ENCODE data around the gene BFSP1.

BFSP1 gene

GRCh38 chr20:17469246-17470030 lies 61.7 kb downstream of the BFSP1 start:
- TF ChIP-seq CTCF (IDR thresholded peaks at IDR 0.05; ENCODE audit: low read length, missing control alignments), result no peak
- H3K4me3 ChIP-seq (replicated peaks; ENCODE audit: low read depth, low read length), result no peak overlapping the region
- DNase-seq (ENCODE audit: low read depth), result no peak

- DNase-seq (ENCODE audit: low read depth), result no peak
- H3K4me3 ChIP-seq (replicated peaks; ENCODE audit: low read depth, low read length), result no peak overlapping the region
- TF ChIP-seq CTCF (IDR thresholded peaks at IDR 0.05; ENCODE audit: low read length, missing control alignments), result no peak
These were observed 62.9 kb downstream of the BFSP1 start for GRCh38 chr20:17468073-17468840.

GRCh38 chr20:17467120-17467655 lies 64.0 kb downstream of the BFSP1 start:
- no peak for TF ChIP-seq CTCF (IDR thresholded peaks at IDR 0.05; ENCODE audit: low read length, missing control alignments)
- DNase-seq (ENCODE audit: low read depth), result no peak
- H3K4me3 ChIP-seq (replicated peaks; ENCODE audit: low read depth, low read length), result no peak overlapping the region

GRCh38 chr20:17466641-17467040 lies 64.5 kb downstream of the BFSP1 start:
- no peak for TF ChIP-seq CTCF (IDR thresholded peaks at IDR 0.05; ENCODE audit: low read length, missing control alignments)
- no peak overlapping the region for H3K4me3 ChIP-seq (replicated peaks; ENCODE audit: low read depth, low read length)
- no peak for DNase-seq (ENCODE audit: low read depth)

- no peak overlapping the region for H3K4me3 ChIP-seq (replicated peaks; ENCODE audit: low read depth, low read length)
- TF ChIP-seq CTCF (IDR thresholded peaks at IDR 0.05; ENCODE audit: low read length, missing control alignments), result no peak
- DNase-seq (ENCODE audit: low read depth), result no peak
These were observed 65.9 kb downstream of the BFSP1 start for GRCh38 chr20:17465236-17465635.

GRCh38 chr20:17463711-17464110 lies 67.5 kb downstream of the BFSP1 start:
- no peak for DNase-seq (ENCODE audit: low read depth)
- H3K4me3 ChIP-seq (replicated peaks; ENCODE audit: low read depth, low read length), result no peak overlapping the region
- TF ChIP-seq CTCF (IDR thresholded peaks at IDR 0.05; ENCODE audit: low read length, missing control alignments), result no peak

All from fibroblast of pulmonary artery (primary cell).